PC-9 (cell line): ENCODE results near the gene ARHGEF3. TPM values are rescaled to one million over a fixed set of nuclear protein-coding genes. Genes with fewer than 3 reads are reported as not detected.

ENCODE experiments used
- BruUV-seq: library from RNA; stranded (reverse); fragments of 400-500 nt; replicated peaks from 2 replicates; lab custom pipeline; 2021; lab: Mats Ljungman, UMichigan
- CTCF ChIA-PET: fragments of 300-600 bp; sonication (Branson Sonifier 250); formaldehyde crosslinking; loops from one replicate; lab custom pipeline; 2022; ENCODE audit warnings: antibody characterized with exemption; lab: Charles Lee
- POLR2A ChIA-PET: fragments of 300-600 bp; sonication (Branson Sonifier 250); formaldehyde crosslinking; loops from one replicate; lab custom pipeline; 2022; ENCODE audit warnings: antibody characterized with exemption; ENCODE audit not compliant: unreplicated experiment; lab: Charles Lee
- DNase-seq, 2 experiments: peaks; one replicate each; pipeline versions ENCODE4 v3.0.0 to v3.0.0-alpha.2; 2015 to 2022; ENCODE audit warnings: mixed read lengths in 1 of 2
- H2AFZ ChIP-seq: fragments of 200-600 bp; sonication (generic); 2 replicates; pipeline ENCODE4 v1.8.1; 2017; ENCODE audit warnings: antibody characterized with exemption
- H3F3A ChIP-seq: fragments of 200-600 bp; sonication (generic); 2 replicates; pipeline ENCODE4 v1.8.1; 2017; ENCODE audit warnings: antibody characterized with exemption, mild to moderate bottlenecking, low read depth; ENCODE audit not compliant: insufficient read depth
- H3K27ac ChIP-seq: fragments of 200-600 bp; sonication (generic); 2 replicates; pipeline ENCODE4 v1.6.1; 2016; ENCODE audit warnings: mixed run types
- H3K27me3 ChIP-seq: fragments of 200-600 bp; sonication (generic); 2 replicates; pipeline ENCODE4 v1.6.1; 2016; ENCODE audit warnings: low read depth, mixed run types; ENCODE audit not compliant: insufficient read depth
- H3K36me3 ChIP-seq: fragments of 200-600 bp; sonication (generic); 2 replicates; pipeline ENCODE4 v1.6.1; 2016; ENCODE audit warnings: low read depth, mixed run types
- H3K4me1 ChIP-seq: fragments of 200-600 bp; sonication (generic); replicated peaks from 2 replicates; pipeline ENCODE4 v1.6.1; 2016; ENCODE audit warnings: mixed run types; ENCODE audit not compliant: insufficient read depth
- H3K4me2 ChIP-seq: fragments of 200-600 bp; sonication (generic); 2 replicates; pipeline ENCODE4 v1.6.1; 2017; ENCODE audit warnings: mixed run types
- H3K4me3 ChIP-seq: fragments of 200-600 bp; sonication (generic); 2 replicates; pipeline ENCODE4 v1.6.1; 2016; ENCODE audit warnings: mixed run types
- H3K79me2 ChIP-seq: fragments of 200-600 bp; sonication (generic); 2 replicates; pipeline ENCODE4 v1.6.1; 2017; ENCODE audit warnings: low read depth, mixed run types
- H3K9me2 ChIP-seq: fragments of 200-600 bp; sonication (generic); 2 replicates; pipeline ENCODE4 v1.8.1; 2017; ENCODE audit warnings: mild to moderate bottlenecking; ENCODE audit not compliant: insufficient read depth
- H3K9me3 ChIP-seq: fragments of 200-600 bp; sonication (generic); 2 replicates; pipeline ENCODE4 v1.8.1; 2016; ENCODE audit warnings: low read depth; ENCODE audit not compliant: insufficient read depth
- H4K20me1 ChIP-seq: fragments of 200-600 bp; sonication (generic); 2 replicates; pipeline ENCODE4 v1.8.1; 2017; ENCODE audit not compliant: insufficient read depth
- CTCF ChIP-seq: fragments of 200-600 bp; sonication (generic); conservative IDR thresholded peaks from 2 replicates; pipeline ENCODE4 v1.6.1; 2017; ENCODE audit warnings: mixed run types, antibody characterized with exemption, mild to moderate bottlenecking, moderate library complexity
- EZH2 ChIP-seq: fragments of 200-600 bp; sonication (generic); IDR thresholded peaks from 2 replicates; pipeline ENCODE4 v1.8.0; 2017; ENCODE audit warnings: antibody characterized with exemption, low read depth
- intact Hi-C: fragments of 100-400 bp; cut with micrococcal nuclease; formaldehyde crosslinking; loops from one replicate; pipeline ENCODE4 v1.10.0; 2022; ENCODE audit not compliant: unreplicated experiment
- total RNA-seq: library from RNA; stranded (reverse); gene quantifications from 2 replicates; pipeline ENCODE4 v1.2.3, GENCODE V29; 2021

Gene ARHGEF3
- total RNA-seq, 1 experiment from 2014 or later = 49.2 TPM

GRCh38 chr3:56790016-56790821 lies 11.5 kb downstream of the ARHGEF3 start:
- H3K27me3 ChIP-seq = no peaks in the 10 kb centered on the region
- no peaks in the 10 kb centered on the region for H3K36me3 ChIP-seq
- DNase-seq = no peak
- POLR2A ChIA-PET = interaction anchor here (0.6 kb wide), 1 partner anchor 116 kb away, joined by 4 read pairs; no protein-coding TSS in a partner anchor
- intact Hi-C loops = no loop called here
- H3F3A ChIP-seq = no peaks in the 10 kb centered on the region
- peaks cover 6% of the 10 kb centered on the region for H3K4me1 ChIP-seq
- no TSS peak for BruUV-seq
- no peak for TF ChIP-seq CTCF
- TF ChIP-seq EZH2 = no peak
- H3K27ac ChIP-seq = no peak overlapping the region
- no peak overlapping the region for H2AFZ ChIP-seq
- H4K20me1 ChIP-seq = no peaks in the 10 kb centered on the region
- no peaks in the 10 kb centered on the region for H3K9me2 ChIP-seq
- no peak overlapping the region for H3K4me3 ChIP-seq
- no peaks in the 10 kb centered on the region for H3K79me2 ChIP-seq
- CTCF ChIA-PET = no interaction called here
- H3K9me3 ChIP-seq = no peaks in the 10 kb centered on the region
- no peak overlapping the region for H3K4me2 ChIP-seq

- no TSS peak for BruUV-seq
- CTCF ChIA-PET = no interaction called here
- Histone ChIP-seq H3F3A (no peaks in the 10 kb centered on the region), H3K36me3 (no peaks in the 10 kb centered on the region), H3K4me2 (no peak overlapping the region), H3K4me1 (no peaks in the 10 kb centered on the region), H2AFZ (no peak overlapping the region), H3K27me3 (no peaks in the 10 kb centered on the region), H3K9me3 (no peaks in the 10 kb centered on the region), H4K20me1 (no peaks in the 10 kb centered on the region), H3K79me2 (no peaks in the 10 kb centered on the region), H3K9me2 (no peaks in the 10 kb centered on the region), H3K4me3 (no peak overlapping the region), H3K27ac (no peak overlapping the region)
- intact Hi-C loops = no loop called here
- TF ChIP-seq EZH2 (no peak), CTCF (no peak)
- POLR2A ChIA-PET = no interaction called here
- no peak for DNase-seq
These were observed 12.7 kb downstream of the ARHGEF3 start for GRCh38 chr3:56789076-56789475.

GRCh38 chr3:56788521-56788920 lies 13.2 kb downstream of the ARHGEF3 start:
- no peaks in the 10 kb centered on the region for H3K79me2 ChIP-seq
- TF ChIP-seq CTCF (no peak), EZH2 (no peak)
- no TSS peak for BruUV-seq
- no peaks in the 10 kb centered on the region for H3F3A ChIP-seq
- no peak for DNase-seq
- H3K9me3 ChIP-seq = no peaks in the 10 kb centered on the region
- H3K4me2 ChIP-seq = no peak overlapping the region
- POLR2A ChIA-PET = interaction anchor here (0.6 kb wide), 1 partner anchor 161 kb away, joined by 5 read pairs; no protein-coding TSS in a partner anchor
- CTCF ChIA-PET = no interaction called here
- peaks cover 4% of the 10 kb centered on the region for H3K4me1 ChIP-seq
- no peaks in the 10 kb centered on the region for H3K9me2 ChIP-seq
- no peaks in the 10 kb centered on the region for H3K36me3 ChIP-seq
- no peak overlapping the region for H3K27ac ChIP-seq
- intact Hi-C loops = no loop called here
- H3K27me3 ChIP-seq = no peaks in the 10 kb centered on the region
- H3K4me3 ChIP-seq = no peak overlapping the region
- H4K20me1 ChIP-seq = no peaks in the 10 kb centered on the region
- H2AFZ ChIP-seq = no peak overlapping the region
